Measurements from ENCODE around the gene ATP6AP1.

DNA sequence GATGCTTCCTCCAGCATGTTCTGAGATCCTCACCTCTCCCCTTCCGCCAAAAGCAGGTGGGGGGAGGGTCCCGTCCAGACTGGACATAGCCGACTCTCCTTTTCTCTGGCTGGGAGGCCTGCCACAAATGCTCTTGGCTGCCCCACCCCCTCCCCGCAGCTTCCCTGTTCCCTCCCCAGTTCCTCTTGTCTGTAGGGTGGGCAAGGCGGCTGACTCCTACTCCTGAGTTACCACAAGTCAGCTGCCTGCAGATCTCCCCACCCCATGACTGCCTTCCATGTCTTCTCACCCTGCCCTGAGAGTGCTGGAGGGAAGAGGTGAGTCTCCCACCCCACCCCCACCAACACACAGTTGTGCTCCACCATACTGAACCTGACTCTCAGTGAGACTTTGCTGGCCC lies 2.9 kb downstream of the ATP6AP1 start:
- TF ChIP-seq, protein P1, sequence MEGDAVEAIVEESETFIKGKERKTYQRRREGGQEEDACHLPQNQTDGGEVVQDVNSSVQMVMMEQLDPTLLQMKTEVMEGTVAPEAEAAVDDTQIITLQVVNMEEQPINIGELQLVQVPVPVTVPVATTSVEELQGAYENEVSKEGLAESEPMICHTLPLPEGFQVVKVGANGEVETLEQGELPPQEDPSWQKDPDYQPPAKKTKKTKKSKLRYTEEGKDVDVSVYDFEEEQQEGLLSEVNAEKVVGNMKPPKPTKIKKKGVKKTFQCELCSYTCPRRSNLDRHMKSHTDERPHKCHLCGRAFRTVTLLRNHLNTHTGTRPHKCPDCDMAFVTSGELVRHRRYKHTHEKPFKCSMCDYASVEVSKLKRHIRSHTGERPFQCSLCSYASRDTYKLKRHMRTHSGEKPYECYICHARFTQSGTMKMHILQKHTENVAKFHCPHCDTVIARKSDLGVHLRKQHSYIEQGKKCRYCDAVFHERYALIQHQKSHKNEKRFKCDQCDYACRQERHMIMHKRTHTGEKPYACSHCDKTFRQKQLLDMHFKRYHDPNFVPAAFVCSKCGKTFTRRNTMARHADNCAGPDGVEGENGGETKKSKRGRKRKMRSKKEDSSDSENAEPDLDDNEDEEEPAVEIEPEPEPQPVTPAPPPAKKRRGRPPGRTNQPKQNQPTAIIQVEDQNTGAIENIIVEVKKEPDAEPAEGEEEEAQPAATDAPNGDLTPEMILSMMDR (IDR thresholded peaks at IDR 0.05; ENCODE audit: low read depth, low read length) = no peak
- no peak for TF ChIP-seq EZH2phosphoT487 (IDR thresholded peaks at IDR 0.05; ENCODE audit: low read depth)
